WI38 (cell line): ENCODE results near the gene TMEM198.
A peak's percentile ranks its signal among the peaks of the same experiment; 100 is the strongest.

ENCODE experiments used
- H3K4me3 ChIP-seq: 2 replicates; pipeline ENCODE4 v1.5.1; 2011; ENCODE audit warnings: low read depth, mild to moderate bottlenecking, control low read depth, low read length
- CTCF ChIP-seq: IDR thresholded peaks from 2 replicates; pipeline ENCODE4 v1.5.1; 2012; ENCODE audit warnings: low read depth, mild to moderate bottlenecking, control low read depth, low read length

TMEM198 gene, protein sequence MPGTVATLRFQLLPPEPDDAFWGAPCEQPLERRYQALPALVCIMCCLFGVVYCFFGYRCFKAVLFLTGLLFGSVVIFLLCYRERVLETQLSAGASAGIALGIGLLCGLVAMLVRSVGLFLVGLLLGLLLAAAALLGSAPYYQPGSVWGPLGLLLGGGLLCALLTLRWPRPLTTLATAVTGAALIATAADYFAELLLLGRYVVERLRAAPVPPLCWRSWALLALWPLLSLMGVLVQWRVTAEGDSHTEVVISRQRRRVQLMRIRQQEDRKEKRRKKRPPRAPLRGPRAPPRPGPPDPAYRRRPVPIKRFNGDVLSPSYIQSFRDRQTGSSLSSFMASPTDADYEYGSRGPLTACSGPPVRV

DNA sequence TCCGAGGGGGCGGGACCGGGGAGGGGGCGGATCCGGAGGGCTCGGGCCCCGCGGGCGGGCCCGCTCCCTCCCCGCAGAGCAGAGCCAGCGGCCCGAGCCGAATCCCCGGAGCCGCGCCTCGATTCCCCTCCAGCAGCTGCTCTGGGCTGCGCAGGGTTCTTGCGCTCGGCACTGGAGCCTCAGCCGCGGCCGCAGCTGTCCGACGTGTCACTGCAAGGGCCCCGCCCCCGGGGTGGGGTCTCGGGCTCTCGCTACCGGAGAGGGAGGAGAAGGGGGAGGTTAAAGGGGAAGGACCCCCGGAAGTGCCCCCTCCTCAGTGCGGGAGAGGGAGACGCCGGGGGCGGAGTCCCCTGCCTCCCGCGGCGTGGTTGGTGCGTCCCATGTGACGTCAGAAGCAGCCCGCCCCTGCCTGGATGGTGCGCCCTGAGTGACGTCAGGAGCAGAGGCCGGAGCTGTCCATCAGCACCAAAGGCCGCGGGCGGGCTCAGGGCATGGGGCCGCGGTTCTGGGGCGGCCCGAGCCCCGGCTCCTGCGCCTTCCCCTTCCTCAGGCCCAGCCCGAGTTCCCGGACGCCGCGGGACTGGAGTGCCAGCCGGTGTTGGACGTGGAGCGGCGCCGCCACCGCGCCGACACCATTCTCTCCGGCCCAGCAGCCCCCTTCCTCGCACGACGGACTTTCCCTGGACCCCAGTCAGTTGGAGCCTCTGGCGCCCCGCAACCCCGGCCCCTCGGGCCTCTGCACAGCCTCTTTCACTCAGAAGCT, at the start of gene TMEM198, which contains the start of gene CHPF:
Gene TMEM198, plus strand, starts transcription at position 433 of the 763 bp plus-strand sequence. CDS start 700 bp downstream, outside the sequence.
Gene CHPF, minus strand, starts transcription at position 214 of the 763 bp plus-strand sequence. CDS start 271 bp downstream, outside the sequence.
- TF ChIP-seq CTCF: no peak
- peak within 1 kb of the TSS; percentile 82 for H3K4me3 ChIP-seq

DNA sequence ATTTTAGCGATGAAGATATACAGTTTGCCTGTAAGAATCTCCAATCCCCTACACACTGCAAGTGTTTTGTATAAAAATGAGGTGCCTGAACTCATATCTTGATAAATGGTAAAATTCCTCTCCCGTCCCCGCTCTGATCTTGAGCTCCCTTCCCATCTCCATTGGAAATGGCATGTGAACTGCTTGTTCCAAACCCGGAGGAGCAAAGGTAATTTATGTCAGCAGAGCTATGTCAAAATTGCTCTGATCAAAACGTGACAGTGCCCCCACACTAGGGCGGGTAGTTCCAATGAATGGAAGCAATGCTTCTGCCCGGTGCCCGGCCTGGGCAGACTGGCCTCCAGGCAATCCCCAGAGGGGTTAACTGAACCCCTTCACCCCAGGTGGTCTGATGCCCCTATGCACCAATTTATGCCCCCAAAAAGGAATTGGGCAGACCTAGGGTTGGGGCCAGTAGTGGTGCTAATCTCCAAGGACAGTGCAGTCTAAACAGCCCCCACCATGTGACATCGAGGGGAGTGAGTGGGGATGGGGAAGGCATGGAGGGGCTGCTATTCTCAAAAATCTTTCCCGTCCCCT, 48.8 kb upstream of the TMEM198 start:
- TF ChIP-seq CTCF: no peak
- H3K4me3 ChIP-seq: no peak overlapping the region

DNA sequence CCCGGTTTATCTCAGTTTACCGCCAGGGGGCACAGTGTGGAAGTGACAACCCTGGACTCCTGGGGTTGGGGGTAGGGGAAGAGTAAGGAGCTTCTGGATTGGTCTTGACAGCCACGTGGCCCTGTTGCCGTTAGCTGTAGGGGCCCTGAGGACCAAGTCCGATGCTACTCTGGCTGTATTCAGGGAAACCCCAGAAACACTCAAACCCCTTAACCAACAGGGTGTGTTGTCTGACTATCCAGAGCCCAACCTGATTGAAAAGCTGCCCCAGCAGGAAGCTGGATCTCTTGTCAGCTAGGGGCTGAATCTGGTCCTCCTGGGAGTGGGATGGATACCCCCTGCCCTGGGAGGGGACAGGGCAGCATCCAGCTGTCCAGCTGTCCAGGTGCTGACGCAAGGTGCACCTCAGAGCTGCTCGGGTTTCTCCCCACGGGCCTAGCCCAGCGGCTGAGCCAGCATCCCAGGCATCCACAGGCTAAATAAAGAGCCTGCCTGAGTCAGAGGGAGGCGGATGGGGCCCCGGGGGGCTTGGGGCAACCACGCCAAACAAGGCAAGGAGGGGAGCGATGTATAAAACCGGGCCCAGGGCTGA, 48.2 kb upstream of the TMEM198 start:
- peak; percentile 74 for TF ChIP-seq CTCF

DNA sequence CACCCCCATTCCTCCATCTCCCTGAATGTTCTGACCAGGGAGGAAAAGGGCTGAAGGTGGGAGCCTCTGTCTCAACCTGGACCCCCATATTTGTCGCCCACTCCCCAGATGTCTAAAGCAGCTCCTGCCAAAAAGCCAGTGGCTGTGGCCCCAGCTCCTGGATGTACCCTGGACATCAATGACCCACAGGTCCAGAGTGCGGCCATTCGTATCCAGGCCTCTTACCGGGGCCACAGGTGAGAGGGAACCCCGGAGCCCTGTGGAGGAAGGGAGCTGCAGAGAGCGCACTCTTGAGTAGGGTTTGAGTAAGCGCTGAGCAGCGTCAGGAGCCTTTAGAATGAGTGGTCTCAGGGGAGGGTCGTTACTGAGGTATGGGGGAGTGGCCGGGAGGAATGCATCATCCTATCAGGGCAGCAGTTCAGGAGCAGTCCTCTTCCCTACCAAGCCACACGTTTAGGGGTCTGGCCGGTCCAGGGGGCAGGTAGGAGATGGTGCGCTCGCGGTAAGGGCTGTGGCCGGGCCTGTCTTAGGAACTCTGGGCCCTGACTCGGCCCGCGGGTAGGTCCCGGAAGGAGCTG, 47.5 kb upstream of the TMEM198 start:
- TF ChIP-seq CTCF: no peak
- no peak overlapping the region for H3K4me3 ChIP-seq

More for the DNA sequence above, 48.2 kb upstream of the TMEM198 start:
- no peak overlapping the region for H3K4me3 ChIP-seq

- peak overlapping the region; percentile 89 for H3K4me3 ChIP-seq
- TF ChIP-seq CTCF: no peak
These were observed 46.9 kb upstream of the TMEM198 start for GRCh38 chr2:219496825-219497494.

DNA sequence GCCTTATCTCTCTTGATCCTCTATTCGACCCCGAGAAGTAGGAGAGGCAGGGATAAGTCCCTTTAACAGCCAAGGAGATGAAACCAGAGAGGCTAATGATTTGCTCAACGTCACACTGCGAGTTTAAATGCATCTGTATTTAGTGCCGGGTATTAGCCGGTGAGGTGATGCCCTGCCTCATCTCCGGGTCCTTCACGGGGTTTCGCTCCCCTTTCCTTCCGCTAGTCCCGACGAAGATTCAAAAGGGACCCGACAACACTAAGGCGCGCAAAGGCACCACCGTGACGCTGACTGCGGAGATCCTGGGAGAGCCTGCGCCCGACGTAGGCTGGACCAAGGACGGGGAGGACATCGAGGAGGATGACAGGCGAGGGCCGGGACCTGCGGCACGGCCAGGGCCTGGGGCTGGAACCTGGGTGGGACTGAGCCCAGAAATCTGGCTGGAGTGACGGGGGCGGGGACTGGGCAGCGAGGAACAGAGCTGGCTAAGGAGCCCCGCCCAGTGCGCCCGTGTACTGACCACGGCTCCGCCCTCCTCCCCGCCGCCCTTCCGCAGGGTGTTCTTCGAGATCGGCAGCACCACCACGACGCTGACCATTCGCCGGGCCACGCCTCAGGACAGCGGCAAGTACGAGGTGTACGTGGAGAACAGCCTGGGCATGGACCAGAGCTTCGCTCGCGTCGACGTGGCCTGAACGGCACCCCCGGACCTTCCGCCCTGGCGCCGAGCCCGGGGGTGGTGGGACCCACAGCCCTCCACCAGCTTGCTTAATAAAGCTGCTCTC, 46.1 kb upstream of the TMEM198 start:
- no peak for TF ChIP-seq CTCF
- peak overlapping the region; percentile 89 for H3K4me3 ChIP-seq
